GM23338 (cell line): Measurements from ENCODE around the gene E2F3. TPM values are rescaled to one million over a fixed set of nuclear protein-coding genes. Genes with fewer than 3 reads are reported as not detected.

Source experiments
- ATAC-seq: fragments of 200-7000 bp; cut with Tn5 transposase; 3 replicates; pipeline ENCODE4 v1.9.1; 2020
- DNase-seq: peaks from one replicate; pipeline ENCODE4 v3.0.0-alpha.2; 2015; ENCODE audit warnings: low spot score
- H2AFZ ChIP-seq: fragments of 200-600 bp; sonication (generic); 2 replicates; pipeline ENCODE4 v1.8.0; 2016; ENCODE audit warnings: antibody characterized with exemption, mild to moderate bottlenecking, moderate library complexity
- H3F3A ChIP-seq: fragments of 200-600 bp; sonication (generic); replicated peaks from 2 replicates; pipeline ENCODE4 v1.8.0; 2017; ENCODE audit warnings: antibody characterized with exemption, mixed run types, low read depth
- H3K27ac ChIP-seq: fragments of 200-600 bp; sonication (generic); 2 replicates; pipeline ENCODE4 v1.6.1; 2016; ENCODE audit warnings: low read depth
- H3K27me3 ChIP-seq: fragments of 200-600 bp; sonication (generic); 2 replicates; pipeline ENCODE4 v1.8.0; 2016; ENCODE audit warnings: mild to moderate bottlenecking, mixed run types, moderate library complexity; ENCODE audit not compliant: insufficient read depth
- H3K36me3 ChIP-seq: fragments of 200-600 bp; sonication (generic); 2 replicates; pipeline ENCODE4 v1.8.0; 2016; ENCODE audit warnings: mild to moderate bottlenecking; ENCODE audit not compliant: insufficient read depth
- H3K4me1 ChIP-seq: fragments of 200-600 bp; sonication (generic); 2 replicates; pipeline ENCODE4 v1.8.0; 2016; ENCODE audit warnings: mild to moderate bottlenecking, moderate library complexity; ENCODE audit not compliant: insufficient read depth
- H3K4me2 ChIP-seq: fragments of 200-600 bp; sonication (generic); 2 replicates; pipeline ENCODE4 v1.7.1; 2017; ENCODE audit warnings: mixed run types
- H3K4me3 ChIP-seq: fragments of 200-600 bp; sonication (generic); 2 replicates; pipeline ENCODE4 v1.6.1; 2016; ENCODE audit warnings: mixed run types
- H3K79me2 ChIP-seq: fragments of 200-600 bp; sonication (generic); replicated peaks from 2 replicates; pipeline ENCODE4 v1.8.0; 2017; ENCODE audit warnings: mild to moderate bottlenecking; ENCODE audit not compliant: insufficient read depth
- H3K9me2 ChIP-seq: fragments of 200-600 bp; sonication (generic); 2 replicates; pipeline ENCODE4 v1.8.0; 2017; ENCODE audit not compliant: insufficient read depth
- H4K20me1 ChIP-seq: fragments of 200-600 bp; sonication (generic); replicated peaks from 2 replicates; pipeline ENCODE4 v1.8.0; 2017; ENCODE audit warnings: mild to moderate bottlenecking; ENCODE audit not compliant: insufficient read depth
- H3K27ac Mint-ChIP-seq: 2 replicates; pipeline ENCODE4 v1.8.0; 2020; ENCODE audit warnings: inconsistent platforms, mild to moderate bottlenecking, moderate library complexity, mixed read lengths
- H3K27me3 Mint-ChIP-seq: 3 replicates; pipeline ENCODE4 v1.8.0; 2022; ENCODE audit warnings: low read depth, mild to moderate bottlenecking, moderate library complexity, mixed read lengths, inconsistent platforms; ENCODE audit not compliant: insufficient read depth, poor library complexity
- H3K36me3 Mint-ChIP-seq: 3 replicates; pipeline ENCODE4 v1.8.0; 2021; ENCODE audit warnings: low read depth, mild to moderate bottlenecking, inconsistent platforms, moderate library complexity, mixed read lengths
- H3K4me1 Mint-ChIP-seq: 3 replicates; pipeline ENCODE4 v1.8.0; 2020; ENCODE audit warnings: mild to moderate bottlenecking, inconsistent platforms, mixed read lengths
- H3K4me3 Mint-ChIP-seq: 3 replicates; pipeline ENCODE4 v1.8.0; 2021; ENCODE audit warnings: moderate library complexity, mild to moderate bottlenecking, inconsistent platforms, mixed read lengths
- H3K9me3 Mint-ChIP-seq: 3 replicates; pipeline ENCODE4 v1.8.0; 2020; ENCODE audit warnings: moderate library complexity, mild to moderate bottlenecking, inconsistent platforms, mixed read lengths
- CREB1 ChIP-seq: fragments of 250-450 bp; sonication (Bioruptor Pico); IDR thresholded peaks from 2 replicates; pipeline ENCODE4 v1.5.0; 2020; ENCODE audit warnings: low read depth, mild to moderate bottlenecking, moderate library complexity
- EZH2 ChIP-seq: fragments of 200-600 bp; sonication (generic); IDR thresholded peaks from one replicate; pipeline ENCODE4 v1.8.0; 2017; ENCODE audit warnings: antibody characterized with exemption, mild to moderate bottlenecking, low read depth; ENCODE audit not compliant: unreplicated experiment
- JUNB ChIP-seq: IDR thresholded peaks from one replicate; pipeline ENCODE4 v1.6.1; 2016; ENCODE audit warnings: antibody characterized with exemption; ENCODE audit not compliant: unreplicated experiment
- NANOG ChIP-seq: IDR thresholded peaks from 2 replicates; pipeline ENCODE4 v1.6.1; 2016; ENCODE audit warnings: antibody characterized with exemption, borderline replicate concordance
- POLR2AphosphoS5 ChIP-seq: IDR thresholded peaks from 2 replicates; pipeline ENCODE4 v1.6.1; 2016; ENCODE audit warnings: antibody characterized with exemption, low read depth
- STAT1 ChIP-seq: IDR thresholded peaks from one replicate; pipeline ENCODE4 v1.6.1; 2016; ENCODE audit warnings: antibody characterized with exemption; ENCODE audit not compliant: unreplicated experiment
- ZNF114 ChIP-seq: fragments of 250-450 bp; sonication (Bioruptor Pico); IDR thresholded peaks from 2 replicates; pipeline ENCODE4 v1.5.0; 2020; ENCODE audit warnings: mild to moderate bottlenecking, moderate library complexity
- ZNF331 ChIP-seq: fragments of 250-450 bp; sonication (Bioruptor Pico); IDR thresholded peaks from 2 replicates; pipeline ENCODE4 v1.5.0; 2020; ENCODE audit warnings: low read depth, mild to moderate bottlenecking, moderate library complexity
- polyA plus RNA-seq: library from polyadenylated mRNA; unstranded; fragments of >200 nt; fragmentation: Nextera tagmentation; extraction: Ambion mirVana; gene quantifications from 2 replicates; pipeline ENCODE4 v1.2.1, GENCODE V29; 2016
- total RNA-seq: library from RNA; depleted of rRNA; stranded (reverse); fragments of >200 nt; shearing (Covaris generic); gene quantifications from 2 replicates; pipeline ENCODE4 v1.2.3, GENCODE V29; 2014
- TF ChIP-seq, protein P1 (sequence below): fragments of 250-450 bp; sonication (Bioruptor Pico); IDR thresholded peaks from 2 replicates; pipeline ENCODE4 v1.5.0; 2020; ENCODE audit warnings: mild to moderate bottlenecking, moderate library complexity
- TF ChIP-seq, protein P2 (sequence below), 2 experiments: fragments of 200-600 bp in 1 of 2; sonication (generic) in 1 of 2; conservative IDR thresholded peaks; 2 replicates each; pipeline versions ENCODE4 v1.5.1 to v1.6.1; 2016 to 2017; ENCODE audit warnings: antibody characterized with exemption in 2 of 2, low read depth in 2 of 2, mild to moderate bottlenecking in 2 of 2, moderate library complexity in 1 of 2
- TF ChIP-seq, protein P3 (sequence below): IDR thresholded peaks from one replicate; pipeline ENCODE4 v1.6.1; 2018; ENCODE audit warnings: antibody characterized with exemption; ENCODE audit not compliant: unreplicated experiment

Gene E2F3
- total and polyA plus RNA-seq, 2 experiments from 2014 or later: 27.2 to 33.5 TPM

DNA sequence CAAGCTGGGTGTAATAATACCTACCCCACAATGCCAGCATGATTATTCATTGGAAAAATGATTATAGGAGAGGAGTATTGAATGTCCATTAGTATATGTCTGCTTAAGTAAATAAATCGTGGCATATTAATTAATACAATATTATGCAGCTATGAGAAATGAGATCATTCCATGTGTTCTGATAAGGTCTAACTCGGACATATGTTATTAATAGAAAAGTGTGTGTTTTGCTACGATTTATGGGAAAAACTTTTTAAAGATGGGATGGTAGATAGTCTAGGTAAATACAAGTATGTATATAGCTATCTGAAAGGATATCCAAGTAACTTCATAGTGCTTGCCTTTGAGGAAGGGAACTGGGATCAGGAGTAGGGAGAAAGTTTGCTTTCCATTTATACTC, 71.1 kb downstream of the E2F3 start:
- H4K20me1 ChIP-seq: peaks cover 31% of the 10 kb centered on the region
- H3K27ac Mint-ChIP-seq: no peak overlapping the region
- H3K27ac ChIP-seq: no peak overlapping the region
- H3K9me2 ChIP-seq: 0 out of 2 replicates have a peak, but pooled peaks cover 5% of the 10 kb centered on the region
- peaks cover 38% of the 10 kb centered on the region for H3K36me3 Mint-ChIP-seq
- no peak overlapping the region for H2AFZ ChIP-seq
- H3K4me3 Mint-ChIP-seq: no peak overlapping the region
- no peaks in the 10 kb centered on the region for H3K27me3 Mint-ChIP-seq
- H3K9me3 Mint-ChIP-seq: no peaks in the 10 kb centered on the region
- peaks cover 100% of the 10 kb centered on the region for H3K79me2 ChIP-seq
- no peaks in the 10 kb centered on the region for H3K27me3 ChIP-seq
- TF ChIP-seq EZH2 (no peak), ZNF114 (no peak), NANOG (no peak)
- ATAC-seq (no peak), DNase-seq (no peak)
- H3K4me2 ChIP-seq: no peak overlapping the region
- no peaks in the 10 kb centered on the region for H3F3A ChIP-seq
- H3K4me3 ChIP-seq: no peak overlapping the region
- no peaks in the 10 kb centered on the region; the same call in 1 of the 2 replicates for H3K36me3 ChIP-seq
- H3K4me1 Mint-ChIP-seq: peaks cover 25% of the 10 kb centered on the region
- peaks cover 15% of the 10 kb centered on the region for H3K4me1 ChIP-seq

DNA sequence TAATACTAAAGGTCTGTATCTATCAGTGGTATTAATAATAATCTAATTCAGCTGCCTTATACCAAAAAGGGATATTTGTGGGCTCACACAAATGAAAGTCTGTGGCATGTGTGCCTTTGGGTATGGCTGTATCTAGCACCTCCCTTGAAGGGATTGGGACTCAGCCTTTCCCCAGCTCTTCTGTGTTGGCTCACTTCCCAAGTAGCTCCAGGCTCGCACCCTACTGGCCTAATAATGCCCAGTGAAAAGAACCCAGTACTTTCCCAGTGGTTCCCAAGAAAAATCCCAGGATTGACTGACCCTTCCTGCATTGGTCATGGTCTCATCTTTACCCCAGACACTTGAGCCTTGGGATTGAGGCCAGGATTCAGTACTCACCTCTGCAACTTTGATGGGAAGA, 71.8 kb downstream of the E2F3 start:
- Mint-ChIP-seq H3K4me3 (no peak overlapping the region), H3K4me1 (peaks cover 18% of the 10 kb centered on the region), H3K27me3 (no peaks in the 10 kb centered on the region), H3K9me3 (no peaks in the 10 kb centered on the region), H3K36me3 (peaks cover 40% of the 10 kb centered on the region), H3K27ac (peak overlapping the region; percentile 2)
- no peak overlapping the region for H2AFZ ChIP-seq
- DNase-seq: peak; percentile 17
- no peaks in the 10 kb centered on the region for H3K9me2 ChIP-seq
- H3K36me3 ChIP-seq: no peaks in the 10 kb centered on the region; the same call in 1 of the 2 replicates
- H3K27me3 ChIP-seq: no peaks in the 10 kb centered on the region
- H4K20me1 ChIP-seq: peaks cover 36% of the 10 kb centered on the region
- peaks cover 100% of the 10 kb centered on the region for H3K79me2 ChIP-seq
- H3F3A ChIP-seq: no peaks in the 10 kb centered on the region
- no peak overlapping the region; the same call in 1 of the 2 replicates for H3K27ac ChIP-seq
- no peak overlapping the region for H3K4me3 ChIP-seq
- ATAC-seq: peak; percentile 60
- peaks cover 7% of the 10 kb centered on the region for H3K4me1 ChIP-seq
- H3K4me2 ChIP-seq: no peak overlapping the region
- no peak for TF ChIP-seq NANOG
- no peak for TF ChIP-seq JUNB
- TF ChIP-seq, protein P1, sequence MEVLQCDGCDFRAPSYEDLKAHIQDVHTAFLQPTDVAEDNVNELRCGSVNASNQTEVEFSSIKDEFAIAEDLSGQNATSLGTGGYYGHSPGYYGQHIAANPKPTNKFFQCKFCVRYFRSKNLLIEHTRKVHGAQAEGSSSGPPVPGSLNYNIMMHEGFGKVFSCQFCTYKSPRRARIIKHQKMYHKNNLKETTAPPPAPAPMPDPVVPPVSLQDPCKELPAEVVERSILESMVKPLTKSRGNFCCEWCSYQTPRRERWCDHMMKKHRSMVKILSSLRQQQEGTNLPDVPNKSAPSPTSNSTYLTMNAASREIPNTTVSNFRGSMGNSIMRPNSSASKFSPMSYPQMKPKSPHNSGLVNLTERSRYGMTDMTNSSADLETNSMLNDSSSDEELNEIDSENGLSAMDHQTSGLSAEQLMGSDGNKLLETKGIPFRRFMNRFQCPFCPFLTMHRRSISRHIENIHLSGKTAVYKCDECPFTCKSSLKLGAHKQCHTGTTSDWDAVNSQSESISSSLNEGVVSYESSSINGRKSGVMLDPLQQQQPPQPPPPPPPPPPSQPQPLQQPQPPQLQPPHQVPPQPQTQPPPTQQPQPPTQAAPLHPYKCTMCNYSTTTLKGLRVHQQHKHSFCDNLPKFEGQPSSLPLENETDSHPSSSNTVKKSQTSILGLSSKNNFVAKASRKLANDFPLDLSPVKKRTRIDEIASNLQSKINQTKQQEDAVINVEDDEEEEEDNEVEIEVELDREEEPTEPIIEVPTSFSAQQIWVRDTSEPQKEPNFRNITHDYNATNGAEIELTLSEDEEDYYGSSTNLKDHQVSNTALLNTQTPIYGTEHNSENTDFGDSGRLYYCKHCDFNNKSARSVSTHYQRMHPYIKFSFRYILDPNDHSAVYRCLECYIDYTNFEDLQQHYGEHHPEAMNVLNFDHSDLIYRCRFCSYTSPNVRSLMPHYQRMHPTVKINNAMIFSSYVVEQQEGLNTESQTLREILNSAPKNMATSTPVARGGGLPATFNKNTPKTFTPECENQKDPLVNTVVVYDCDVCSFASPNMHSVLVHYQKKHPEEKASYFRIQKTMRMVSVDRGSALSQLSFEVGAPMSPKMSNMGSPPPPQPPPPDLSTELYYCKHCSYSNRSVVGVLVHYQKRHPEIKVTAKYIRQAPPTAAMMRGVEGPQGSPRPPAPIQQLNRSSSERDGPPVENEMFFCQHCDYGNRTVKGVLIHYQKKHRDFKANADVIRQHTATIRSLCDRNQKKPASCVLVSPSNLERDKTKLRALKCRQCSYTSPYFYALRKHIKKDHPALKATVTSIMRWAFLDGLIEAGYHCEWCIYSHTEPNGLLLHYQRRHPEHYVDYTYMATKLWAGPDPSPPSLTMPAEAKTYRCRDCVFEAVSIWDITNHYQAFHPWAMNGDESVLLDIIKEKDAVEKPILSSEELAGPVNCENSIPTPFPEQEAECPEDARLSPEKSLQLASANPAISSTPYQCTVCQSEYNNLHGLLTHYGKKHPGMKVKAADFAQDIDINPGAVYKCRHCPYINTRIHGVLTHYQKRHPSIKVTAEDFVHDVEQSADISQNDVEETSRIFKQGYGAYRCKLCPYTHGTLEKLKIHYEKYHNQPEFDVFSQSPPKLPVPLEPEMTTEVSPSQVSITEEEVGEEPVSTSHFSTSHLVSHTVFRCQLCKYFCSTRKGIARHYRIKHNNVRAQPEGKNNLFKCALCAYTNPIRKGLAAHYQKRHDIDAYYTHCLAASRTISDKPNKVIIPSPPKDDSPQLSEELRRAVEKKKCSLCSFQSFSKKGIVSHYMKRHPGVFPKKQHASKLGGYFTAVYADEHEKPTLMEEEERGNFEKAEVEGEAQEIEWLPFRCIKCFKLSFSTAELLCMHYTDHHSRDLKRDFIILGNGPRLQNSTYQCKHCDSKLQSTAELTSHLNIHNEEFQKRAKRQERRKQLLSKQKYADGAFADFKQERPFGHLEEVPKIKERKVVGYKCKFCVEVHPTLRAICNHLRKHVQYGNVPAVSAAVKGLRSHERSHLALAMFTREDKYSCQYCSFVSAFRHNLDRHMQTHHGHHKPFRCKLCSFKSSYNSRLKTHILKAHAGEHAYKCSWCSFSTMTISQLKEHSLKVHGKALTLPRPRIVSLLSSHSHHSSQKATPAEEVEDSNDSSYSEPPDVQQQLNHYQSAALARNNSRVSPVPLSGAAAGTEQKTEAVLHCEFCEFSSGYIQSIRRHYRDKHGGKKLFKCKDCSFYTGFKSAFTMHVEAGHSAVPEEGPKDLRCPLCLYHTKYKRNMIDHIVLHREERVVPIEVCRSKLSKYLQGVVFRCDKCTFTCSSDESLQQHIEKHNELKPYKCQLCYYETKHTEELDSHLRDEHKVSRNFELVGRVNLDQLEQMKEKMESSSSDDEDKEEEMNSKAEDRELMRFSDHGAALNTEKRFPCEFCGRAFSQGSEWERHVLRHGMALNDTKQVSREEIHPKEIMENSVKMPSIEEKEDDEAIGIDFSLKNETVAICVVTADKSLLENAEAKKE (CRISPR knock-in tag): no peak
- TF ChIP-seq POLR2AphosphoS5: no peak
- TF ChIP-seq CREB1 (CRISPR knock-in tag): no peak
- no peak for TF ChIP-seq STAT1
- TF ChIP-seq, protein P2, sequence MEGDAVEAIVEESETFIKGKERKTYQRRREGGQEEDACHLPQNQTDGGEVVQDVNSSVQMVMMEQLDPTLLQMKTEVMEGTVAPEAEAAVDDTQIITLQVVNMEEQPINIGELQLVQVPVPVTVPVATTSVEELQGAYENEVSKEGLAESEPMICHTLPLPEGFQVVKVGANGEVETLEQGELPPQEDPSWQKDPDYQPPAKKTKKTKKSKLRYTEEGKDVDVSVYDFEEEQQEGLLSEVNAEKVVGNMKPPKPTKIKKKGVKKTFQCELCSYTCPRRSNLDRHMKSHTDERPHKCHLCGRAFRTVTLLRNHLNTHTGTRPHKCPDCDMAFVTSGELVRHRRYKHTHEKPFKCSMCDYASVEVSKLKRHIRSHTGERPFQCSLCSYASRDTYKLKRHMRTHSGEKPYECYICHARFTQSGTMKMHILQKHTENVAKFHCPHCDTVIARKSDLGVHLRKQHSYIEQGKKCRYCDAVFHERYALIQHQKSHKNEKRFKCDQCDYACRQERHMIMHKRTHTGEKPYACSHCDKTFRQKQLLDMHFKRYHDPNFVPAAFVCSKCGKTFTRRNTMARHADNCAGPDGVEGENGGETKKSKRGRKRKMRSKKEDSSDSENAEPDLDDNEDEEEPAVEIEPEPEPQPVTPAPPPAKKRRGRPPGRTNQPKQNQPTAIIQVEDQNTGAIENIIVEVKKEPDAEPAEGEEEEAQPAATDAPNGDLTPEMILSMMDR (conservative IDR thresholded peaks at IDR 0.05; ENCODE audit: low read depth in 2 of 2): no peak; a peak in 1 of 4 replicates
- TF ChIP-seq, protein P3, sequence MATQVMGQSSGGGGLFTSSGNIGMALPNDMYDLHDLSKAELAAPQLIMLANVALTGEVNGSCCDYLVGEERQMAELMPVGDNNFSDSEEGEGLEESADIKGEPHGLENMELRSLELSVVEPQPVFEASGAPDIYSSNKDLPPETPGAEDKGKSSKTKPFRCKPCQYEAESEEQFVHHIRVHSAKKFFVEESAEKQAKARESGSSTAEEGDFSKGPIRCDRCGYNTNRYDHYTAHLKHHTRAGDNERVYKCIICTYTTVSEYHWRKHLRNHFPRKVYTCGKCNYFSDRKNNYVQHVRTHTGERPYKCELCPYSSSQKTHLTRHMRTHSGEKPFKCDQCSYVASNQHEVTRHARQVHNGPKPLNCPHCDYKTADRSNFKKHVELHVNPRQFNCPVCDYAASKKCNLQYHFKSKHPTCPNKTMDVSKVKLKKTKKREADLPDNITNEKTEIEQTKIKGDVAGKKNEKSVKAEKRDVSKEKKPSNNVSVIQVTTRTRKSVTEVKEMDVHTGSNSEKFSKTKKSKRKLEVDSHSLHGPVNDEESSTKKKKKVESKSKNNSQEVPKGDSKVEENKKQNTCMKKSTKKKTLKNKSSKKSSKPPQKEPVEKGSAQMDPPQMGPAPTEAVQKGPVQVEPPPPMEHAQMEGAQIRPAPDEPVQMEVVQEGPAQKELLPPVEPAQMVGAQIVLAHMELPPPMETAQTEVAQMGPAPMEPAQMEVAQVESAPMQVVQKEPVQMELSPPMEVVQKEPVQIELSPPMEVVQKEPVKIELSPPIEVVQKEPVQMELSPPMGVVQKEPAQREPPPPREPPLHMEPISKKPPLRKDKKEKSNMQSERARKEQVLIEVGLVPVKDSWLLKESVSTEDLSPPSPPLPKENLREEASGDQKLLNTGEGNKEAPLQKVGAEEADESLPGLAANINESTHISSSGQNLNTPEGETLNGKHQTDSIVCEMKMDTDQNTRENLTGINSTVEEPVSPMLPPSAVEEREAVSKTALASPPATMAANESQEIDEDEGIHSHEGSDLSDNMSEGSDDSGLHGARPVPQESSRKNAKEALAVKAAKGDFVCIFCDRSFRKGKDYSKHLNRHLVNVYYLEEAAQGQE: no peak
- TF ChIP-seq ZNF331 (CRISPR knock-in tag): no peak
- TF ChIP-seq ZNF114: no peak
